DMS79 (cell line): ENCODE data around the gene GALNTL6.

ENCODE experiments used
- DNase-seq: peaks from one replicate; lab custom pipeline; 2025; lab: John Stamatoyannopoulos, UW

Gene GALNTL6

GRCh38 chr4:172124656-172125308, 311.6 kb downstream of the GALNTL6 start:
- DNase-seq, result no peak

GRCh38 chr4:172125443-172125842, 312.2 kb downstream of the GALNTL6 start:
- DNase-seq, result no peak

DNA sequence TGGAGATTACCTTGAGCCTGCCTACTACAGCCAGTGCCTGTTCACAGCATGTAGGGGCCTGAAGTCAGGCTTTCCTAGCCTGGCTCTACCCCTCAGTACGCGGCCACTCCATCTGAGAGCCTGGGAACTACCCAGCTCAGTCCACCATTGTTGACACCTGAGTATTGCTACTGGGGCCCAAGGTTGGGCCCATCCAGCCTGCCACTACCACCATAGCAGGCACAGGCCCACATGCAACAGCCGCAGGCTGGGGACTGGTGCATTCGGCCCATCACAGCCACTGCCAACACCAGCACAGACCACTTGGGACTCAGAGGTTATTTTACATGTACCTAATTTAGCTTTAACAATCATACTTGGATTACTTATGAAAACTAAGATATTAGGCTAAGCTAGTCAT, 314.0 kb downstream of the GALNTL6 start:
- DNase-seq, result no peak

- no peak for DNase-seq
Observed at GRCh38 chr4:172129593-172129992, 316.4 kb downstream of the GALNTL6 start.

DNA sequence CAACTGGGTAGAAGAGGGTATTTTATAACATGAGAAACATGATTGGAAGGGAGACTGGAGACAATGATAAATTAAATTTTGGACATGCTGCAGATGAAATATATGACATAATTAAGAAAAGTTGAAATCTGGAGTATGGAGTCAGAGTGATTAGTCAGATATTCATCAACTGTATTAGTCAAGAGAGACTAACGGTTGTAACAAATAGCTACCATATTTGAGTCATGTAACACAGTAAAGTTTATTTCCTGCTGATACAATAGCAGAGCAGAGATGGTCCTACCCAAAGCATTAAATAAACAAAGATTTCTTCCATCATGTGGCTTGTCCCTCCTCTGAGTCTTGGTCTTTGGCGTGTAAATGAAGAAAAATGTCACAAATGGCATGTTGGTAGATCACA, 321.3 kb downstream of the GALNTL6 start:
- no peak for DNase-seq

DNA sequence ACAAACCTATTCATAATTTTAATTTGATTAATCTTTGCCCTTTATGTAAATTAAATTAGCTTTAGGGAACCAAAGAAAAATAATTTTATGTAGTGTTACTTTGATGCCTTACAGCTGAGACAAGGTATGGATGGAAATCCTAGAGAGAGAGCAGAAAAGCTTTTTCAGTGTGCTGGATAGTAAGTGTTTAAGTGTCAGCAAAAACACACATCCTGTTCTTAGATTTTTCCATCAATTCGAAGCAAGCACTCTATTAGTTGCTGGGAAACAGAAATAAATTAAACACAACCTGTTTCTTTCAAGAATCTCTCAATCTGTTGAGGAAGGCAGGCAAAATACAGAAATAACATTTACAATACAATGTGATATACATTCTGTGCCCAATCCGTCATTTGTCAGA, 327.8 kb downstream of the GALNTL6 start:
- no peak for DNase-seq

DNA sequence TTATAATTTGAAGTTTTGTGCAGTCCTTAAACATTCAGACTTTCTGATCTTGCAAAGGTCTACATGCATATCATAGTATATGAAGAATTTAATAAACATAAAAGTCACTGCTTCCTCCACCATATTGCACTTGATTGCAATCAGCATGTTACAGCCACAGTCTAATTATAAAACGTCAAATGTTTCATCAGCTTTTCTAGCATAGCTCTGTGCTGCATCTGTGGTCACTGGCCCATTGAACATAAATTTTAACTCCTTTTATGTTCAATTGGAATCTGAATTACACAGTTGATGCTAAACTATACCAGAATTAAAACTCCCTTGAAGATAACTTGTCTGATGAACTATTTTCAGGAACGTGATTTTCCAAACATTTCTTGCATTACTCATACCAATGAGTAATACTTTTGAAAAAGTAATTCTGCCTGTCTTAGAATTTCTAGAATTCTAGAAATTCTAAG, 329.1 kb downstream of the GALNTL6 start:
- no peak for DNase-seq

DNA sequence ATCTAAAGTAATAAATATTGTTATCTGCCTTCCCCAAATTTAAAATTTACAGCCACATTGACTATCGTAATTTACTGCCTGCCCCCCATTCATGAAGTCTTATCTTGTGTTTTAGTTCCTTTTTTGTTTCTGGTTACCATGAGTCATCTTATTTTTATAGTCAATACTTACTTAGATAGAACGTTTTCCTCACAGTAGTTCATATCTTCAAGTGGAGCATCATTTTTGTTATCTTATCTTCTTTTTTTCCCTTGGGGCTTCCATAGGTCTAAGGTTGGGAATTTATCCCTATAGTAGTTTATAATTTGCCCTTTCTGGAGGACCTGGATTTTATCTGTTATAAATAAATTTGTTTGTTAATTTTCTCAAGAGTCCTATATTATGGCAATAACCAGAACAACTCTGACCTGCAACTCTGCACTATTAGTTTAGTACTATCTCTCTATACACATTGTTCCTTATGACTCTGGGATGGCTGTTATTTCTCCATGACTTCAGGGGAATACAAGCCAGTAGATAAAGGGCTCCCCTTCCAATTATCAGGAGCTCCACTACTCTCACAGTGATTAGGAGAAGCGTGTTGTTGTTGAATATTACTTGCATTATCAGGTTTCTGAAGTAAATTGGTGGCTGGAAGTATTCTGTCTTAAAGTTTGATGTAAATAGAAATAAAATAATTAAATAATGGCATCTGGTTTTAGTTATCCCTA, 330.6 kb downstream of the GALNTL6 start:
- no peak for DNase-seq

GRCh38 chr4:172147687-172148086, 334.5 kb downstream of the GALNTL6 start:
- DNase-seq, result no peak

DNA sequence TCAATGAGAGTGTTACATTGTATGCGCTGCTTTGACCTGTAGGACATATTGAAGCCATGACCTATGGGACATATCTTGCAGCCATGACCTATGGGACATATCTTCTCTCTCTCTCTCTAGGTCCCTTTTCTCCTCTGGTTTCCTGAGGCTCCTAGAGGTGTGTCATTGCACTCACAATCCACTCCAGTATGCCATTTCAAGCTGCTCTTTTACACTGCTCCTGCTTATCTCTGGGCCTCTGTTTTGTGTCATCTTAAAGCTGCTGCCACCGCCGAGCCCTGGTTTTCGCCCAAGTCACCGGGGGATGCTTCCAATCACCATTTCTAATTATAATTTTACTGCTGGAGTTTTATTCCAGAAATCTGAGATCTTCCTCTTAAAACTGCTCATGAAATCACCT, 336.1 kb downstream of the GALNTL6 start:
- no peak for DNase-seq

DNA sequence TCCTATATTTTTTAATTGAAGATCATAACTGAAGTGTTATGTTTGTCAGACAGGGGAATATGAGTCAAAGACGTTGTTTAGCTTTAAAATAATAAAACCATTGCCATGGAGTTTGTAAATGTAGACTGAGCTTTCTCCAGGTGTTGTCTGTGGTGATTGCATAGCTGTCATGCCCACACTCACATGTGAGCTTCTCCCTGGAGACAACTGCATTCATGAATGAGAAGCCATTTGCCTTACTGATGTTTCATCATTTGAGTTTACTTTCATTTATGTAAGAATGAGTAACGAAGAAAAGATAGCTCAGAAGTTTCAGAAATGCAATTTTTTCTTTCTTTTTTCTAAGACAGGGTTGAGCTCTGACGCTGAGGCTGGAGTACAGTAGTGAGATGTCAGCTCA, 339.1 kb downstream of the GALNTL6 start:
- DNase-seq, result no peak

DNA sequence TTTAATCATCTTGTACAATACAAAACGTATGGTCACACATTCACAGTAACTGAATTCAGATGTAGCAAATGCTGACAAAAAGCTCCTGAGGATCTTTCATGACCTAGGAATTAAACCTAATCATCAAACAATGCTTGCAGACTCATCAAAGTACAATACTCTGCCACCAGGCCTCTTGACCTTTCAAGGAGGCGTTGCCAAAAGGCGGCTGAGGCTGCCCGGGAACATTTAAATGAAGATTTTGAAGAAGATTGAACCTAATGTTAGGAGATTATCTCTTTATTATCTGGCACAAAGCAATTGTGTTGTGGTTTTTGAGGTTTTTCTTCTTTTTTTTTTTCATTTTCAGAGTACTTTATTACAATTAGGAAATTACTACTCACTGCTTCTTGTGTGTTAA, 340.5 kb downstream of the GALNTL6 start:
- DNase-seq, result no peak

DNA sequence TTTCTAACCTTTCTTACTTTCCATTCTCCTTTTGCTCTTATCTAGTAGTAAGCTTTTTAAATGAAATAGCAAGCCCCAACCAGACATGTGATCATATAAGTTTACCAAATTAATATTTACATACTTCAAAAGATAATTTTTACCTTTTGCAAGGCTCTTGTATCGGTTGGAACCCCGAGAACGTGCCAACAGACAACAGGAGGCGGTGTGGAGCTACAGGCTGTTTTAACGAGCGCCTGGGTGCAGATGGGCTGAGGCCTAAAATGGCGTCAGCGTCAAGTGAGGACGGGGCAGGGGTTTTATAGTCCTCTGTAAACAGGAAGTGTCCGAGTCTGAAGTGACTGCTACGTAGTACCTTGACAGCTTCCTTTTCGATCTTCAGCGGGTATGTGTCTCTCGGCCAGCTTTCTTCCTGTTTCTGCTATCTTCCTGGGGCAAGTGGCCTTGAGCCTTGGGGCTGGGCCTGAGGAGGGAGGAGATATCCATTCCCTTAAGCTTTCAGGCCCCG, 342.7 kb downstream of the GALNTL6 start:
- DNase-seq, result no peak

DNA sequence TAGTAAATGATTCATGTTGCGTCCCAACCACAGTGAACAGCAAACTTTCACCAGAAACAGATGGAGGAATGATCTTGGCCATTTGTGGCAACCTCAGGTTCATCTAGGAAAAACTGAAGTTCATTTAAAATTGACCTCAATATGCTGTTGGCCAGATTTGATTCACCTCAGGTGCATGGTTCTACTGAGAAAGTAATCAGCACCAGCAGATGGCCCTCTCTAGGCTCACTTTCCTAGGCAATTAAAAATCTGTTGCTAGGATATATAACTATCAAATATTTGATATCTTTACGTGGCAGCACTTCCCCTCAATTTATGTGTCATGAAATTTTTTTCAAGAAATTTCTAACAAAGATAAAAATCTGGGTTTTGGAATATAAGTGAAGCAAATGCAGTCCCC, 344.7 kb downstream of the GALNTL6 start:
- DNase-seq, result no peak

- no peak for DNase-seq
Observed at GRCh38 chr4:172163215-172163614, 350.0 kb downstream of the GALNTL6 start.

DNA sequence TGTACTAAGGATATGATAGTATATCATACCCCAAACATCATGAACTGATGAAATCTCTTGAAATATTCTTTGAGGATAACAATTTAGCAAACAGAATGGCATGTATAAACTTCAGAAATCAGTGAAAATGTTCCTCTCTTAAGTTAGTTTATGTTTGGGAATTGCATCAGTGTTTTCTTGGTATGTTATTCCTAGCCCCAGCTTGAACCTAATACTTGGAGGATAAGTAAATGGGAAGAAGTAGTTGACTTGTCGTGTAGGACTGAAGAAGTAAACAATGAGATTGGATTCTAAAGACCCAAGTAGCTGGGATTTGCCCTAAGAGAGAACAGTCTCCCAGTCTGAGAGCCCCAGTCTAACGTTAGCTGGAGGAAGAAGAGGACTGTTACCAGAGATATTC, 355.7 kb downstream of the GALNTL6 start:
- no peak for DNase-seq

DNA sequence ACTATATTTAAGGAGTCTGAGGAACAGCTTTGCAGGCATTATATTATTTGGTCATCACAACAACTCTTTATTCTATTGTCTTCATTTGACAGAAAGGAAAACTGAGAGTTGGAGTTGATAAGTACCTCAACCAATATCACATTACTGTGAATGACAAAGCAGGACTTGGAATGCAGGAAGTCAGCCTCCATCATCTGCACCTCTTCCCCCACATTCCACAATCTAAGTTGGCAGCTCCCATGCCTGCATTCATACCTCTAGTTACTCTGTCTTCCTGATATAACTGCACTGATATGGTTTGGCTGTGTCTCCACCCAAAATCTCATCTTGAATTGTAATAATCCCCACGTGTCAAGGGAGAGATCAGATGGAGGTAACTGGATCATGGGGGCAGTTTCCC, 356.7 kb downstream of the GALNTL6 start:
- no peak for DNase-seq

DNA sequence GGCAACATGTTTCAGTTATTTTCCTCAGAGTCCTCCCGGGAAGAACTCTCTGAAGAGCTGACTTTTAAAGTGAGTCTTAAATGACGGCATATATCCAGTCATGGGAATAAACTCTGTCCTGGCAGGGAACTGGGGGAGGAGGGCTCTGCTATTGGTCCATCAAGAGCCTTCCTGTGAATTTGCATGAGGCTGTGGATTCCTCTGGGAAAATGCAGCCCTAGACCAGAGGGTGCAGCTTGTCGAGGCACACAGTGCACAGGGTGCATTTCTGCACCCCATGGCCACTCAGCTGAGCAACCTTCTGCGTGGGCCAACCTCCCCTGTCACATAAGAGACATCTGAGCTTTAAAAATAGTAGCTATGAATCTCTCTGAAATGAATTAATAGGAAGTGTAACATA, 360.0 kb downstream of the GALNTL6 start:
- DNase-seq, result no peak

DNA sequence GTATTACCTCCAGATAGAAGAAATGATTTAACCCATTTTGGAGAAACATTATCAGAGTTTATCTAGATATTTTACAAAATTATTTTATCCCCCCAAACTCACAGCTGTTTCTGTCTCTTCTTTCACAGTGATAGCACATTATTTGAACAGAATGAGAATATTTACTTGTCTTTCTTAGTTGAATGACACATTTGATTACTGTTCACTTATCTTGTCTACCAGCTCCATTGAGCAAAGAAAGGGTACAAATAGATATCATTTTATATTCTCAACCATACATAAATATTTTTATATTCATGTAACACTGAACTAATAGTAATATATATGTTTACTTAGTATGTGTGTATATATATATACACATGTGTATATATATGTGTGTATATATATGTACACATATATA, 364.2 kb downstream of the GALNTL6 start:
- DNase-seq, result no peak

GRCh38 chr4:172188248-172188988, 375.2 kb downstream of the GALNTL6 start:
- no peak for DNase-seq

DNA sequence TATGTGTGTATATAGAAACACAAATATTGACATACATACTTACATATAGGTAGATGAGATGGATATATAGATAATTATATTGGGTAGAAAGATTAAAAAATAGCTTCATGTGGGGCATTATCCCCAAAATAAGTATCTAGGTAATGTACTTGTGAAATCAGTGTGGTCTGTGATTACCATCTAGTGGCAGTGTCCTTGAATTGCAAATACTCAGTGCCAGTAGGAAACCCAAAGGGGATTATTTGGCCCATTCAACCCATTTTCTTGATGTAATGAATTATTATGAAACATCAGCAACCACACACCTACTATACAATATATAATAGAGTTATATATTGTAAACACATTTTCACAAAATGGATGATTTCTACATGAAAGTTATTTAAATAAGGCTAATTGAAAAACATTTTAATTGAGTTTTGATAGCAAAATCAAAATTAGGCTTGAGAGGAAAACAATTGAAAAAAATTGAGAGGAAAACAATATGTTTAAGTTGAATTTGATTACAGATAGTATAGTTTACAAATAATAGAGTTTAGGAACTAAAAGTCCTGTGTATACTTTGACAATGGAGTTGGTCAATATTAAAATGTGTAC, 389.4 kb downstream of the GALNTL6 start:
- DNase-seq, result no peak

- DNase-seq, result no peak
Observed at GRCh38 chr4:172207258-172207657, 394.1 kb downstream of the GALNTL6 start.

DNA sequence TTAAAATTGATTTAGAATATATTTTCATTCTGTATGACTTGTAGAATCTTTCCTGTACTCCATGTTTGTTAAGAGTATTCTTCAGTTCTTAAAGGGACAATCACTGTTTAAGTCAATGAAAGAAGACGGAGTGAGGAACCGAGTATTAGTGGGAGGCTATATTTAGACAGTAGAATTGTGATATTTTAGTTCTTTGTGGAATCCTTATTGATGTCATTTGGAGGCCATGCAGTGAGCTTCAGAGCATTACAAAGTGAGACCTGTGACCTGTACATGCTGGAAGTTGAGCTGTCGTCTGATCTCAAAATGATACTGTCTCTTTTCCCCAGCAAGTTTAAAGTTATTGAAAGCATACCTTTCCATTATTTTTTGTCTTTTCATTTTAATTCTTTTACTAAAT, 394.7 kb downstream of the GALNTL6 start:
- DNase-seq, result no peak
